Activated CD4-positive, alpha-beta T cell treated with anti-CD3 and anti-CD28 coated beads, Interleukin-2, amount 50 U/mL, for 16 hours (primary cell): Measurements from ENCODE around the gene SESN1.

Source experiments
- DNase-seq: peaks from one replicate; pipeline ENCODE4 v3.0.0-alpha.2; 2020

SESN1 gene

DNA sequence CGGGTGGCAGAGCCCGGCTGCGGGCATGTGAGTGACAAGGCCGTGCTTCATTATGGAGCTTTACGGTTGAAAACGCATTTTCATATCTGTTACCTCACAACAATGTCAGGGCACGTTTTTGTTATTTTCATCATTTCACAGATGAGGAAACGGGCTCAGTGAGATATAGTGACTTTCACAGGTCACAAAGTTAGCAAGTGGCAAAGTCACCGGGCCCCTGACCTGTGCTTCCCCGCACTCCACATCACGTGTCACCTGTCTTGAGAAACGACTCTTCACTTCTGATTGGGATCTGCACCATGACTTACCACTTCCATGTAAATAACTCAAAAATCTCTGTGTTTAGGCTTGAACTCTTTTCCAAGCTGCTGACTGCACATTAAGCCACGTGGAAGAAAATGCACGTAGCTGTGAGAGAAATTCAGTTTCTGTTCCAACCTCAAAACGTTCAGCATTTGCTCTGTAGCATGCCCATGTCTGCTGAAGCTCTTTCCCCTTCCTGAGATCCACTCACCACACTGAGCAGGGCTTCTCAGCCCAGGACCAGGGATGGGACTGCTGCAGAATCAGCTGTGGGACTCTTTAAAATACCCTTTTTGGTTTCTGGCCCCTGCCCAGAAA lies 139.2 kb downstream of the SESN1 start:
- no peak for DNase-seq

DNA sequence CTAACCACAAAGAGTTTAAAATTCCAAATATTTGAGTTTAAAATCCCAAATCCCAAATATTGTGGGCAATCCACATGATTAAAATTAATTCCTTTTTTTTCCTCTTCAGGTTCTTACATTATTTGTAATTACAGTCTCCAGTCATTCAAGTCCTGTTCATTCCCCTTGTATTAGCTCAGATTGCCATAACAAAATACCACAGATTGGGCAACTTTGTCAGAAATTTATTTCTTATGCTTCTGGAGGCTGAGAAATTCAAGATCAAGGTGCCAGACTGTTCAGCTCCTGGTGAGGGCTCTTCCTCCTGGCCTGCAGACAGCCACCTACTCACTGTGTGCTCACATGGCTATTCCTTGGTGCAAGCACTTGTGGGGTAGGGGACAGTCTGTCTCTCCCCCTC lies 141.0 kb downstream of the SESN1 start:
- DNase-seq, result no peak

DNA sequence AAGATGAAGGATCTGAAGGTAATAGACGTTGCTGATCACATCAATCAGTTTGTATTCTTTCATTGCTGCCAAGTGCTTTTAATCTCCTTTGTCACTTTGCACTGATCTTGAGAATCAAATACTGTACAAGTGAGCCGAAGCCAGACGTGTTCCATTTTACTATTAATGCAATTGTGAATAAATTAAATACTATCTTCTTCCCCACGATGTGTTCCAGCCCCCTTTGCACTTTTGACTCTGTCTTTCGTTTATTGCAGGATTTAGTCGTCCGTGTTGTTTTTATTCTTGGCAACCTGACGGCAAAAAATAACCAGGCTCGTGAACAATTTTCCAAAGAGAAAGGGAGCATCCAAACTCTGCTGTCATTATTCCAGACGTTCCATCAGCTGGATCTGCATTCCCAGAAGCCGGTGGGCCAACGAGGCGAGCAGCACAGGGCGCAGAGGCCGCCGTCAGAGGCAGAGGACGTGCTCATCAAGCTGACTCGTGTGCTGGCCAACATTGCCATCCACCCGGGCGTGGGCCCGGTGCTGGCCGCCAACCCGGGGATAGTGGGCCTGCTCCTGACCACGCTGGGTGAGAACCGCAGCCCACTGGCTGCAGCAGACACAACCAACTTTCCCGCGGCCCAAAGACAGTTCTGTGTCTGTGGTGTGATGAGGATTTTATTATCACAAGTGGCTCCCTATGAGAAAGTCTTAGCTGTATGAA lies 141.7 kb downstream of the SESN1 start:
- no peak for DNase-seq

DNA sequence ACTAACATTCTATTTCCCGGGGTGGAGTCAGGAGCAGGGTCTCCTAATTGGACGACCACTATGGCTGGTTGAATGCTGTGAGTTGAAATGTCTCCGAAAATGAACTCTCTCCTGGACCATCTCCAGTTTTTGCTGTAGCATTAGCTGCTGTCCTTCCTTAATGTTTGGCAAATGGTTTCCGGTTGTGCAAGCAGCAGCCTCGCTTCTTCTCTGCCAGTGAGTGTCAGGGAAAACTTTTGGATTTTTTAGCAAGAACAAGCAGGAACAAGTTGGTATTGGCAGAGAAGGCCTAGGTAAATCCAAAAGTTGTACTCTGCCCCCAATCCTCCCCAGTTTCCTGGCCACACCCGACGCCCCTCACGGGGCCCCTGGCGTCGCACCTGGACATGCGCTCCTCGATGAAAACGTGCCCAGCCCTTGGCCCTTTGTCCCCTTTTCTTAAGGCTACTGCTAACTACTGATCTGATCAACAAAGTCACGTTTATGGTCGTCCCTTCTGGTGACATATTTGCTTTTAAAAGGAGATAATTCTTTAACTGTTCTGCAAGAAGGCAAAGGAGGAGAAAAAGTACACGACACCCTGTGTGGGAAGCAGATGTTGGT lies 143.2 kb downstream of the SESN1 start:
- DNase-seq, result no peak

DNA sequence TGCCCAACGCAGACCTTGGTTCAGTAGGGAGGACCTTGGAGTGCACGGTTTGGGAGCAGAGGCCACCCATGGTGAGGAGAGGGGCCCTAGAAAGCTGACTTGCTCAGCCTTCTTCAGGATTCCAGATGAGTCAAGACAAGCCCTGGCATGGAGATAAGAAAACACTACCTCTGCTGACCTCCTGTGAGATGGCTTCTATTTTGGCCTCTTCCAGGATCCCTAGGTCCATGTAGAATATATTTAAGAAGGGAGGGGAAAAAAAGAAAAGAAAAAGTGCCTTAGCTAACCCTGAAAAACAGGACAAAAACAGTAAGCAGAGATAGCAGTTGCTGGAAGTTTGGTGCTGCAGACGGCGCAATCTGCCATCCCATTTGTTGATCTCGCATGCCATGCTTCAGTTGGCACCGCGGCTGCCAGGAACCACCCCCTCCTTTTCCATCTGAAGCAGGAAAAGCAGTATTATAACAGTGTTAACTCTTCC lies 146.4 kb downstream of the SESN1 start:
- no peak for DNase-seq

DNA sequence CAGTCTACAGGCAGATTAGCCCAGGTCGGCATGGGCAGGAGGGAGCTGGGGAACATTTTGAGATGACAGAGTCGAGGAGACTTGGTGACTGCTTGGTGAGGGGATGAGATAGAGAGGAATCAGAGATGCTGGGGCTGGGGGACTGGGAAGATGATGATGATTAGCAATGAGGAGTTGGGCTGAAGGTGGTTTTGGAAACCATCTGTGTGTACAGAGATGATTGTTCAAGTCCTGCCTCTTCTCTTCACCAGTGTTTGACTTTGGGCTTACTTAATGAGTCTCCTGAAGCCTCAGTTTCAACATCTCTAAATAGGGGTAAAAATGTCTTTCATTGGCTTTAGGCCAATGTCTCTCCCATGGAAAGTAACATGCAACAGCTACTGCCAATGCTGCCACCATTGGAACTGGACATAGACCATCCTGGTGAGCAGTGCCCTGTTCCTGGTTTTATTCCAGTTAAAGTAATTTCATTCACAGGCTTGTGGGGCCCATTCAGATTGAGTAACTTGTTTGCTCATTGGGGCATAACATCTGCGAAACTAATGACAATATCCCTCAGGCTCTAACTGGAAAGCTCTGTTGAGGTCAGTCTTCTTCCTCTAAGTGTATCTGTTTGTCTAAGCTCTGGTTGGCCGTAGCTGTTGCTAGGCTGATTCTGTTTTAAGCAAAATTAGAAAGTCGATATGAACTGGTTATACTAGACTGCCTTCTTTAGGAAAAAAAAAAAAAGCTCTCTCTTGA lies 147.4 kb downstream of the SESN1 start:
- DNase-seq, result no peak

DNA sequence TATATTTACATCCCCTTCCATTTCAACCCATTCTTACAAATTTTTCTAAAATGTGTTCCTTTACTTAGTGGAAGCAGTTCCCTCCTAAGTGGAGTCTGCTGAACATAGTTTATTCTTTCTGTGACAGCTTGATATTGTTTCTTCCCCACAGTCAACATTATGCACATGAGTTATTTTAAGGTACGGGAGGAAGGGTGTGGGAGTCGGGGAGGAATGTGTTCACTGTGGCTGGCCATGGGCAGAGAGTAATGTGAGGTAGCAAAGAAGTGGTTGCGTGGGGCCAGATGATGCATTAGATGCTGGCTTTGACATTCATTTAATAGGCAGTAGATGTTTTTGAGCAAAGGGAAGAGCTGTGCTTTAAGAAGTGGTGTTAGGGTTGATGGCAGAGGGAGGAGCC lies 148.0 kb downstream of the SESN1 start:
- DNase-seq, result no peak

DNA sequence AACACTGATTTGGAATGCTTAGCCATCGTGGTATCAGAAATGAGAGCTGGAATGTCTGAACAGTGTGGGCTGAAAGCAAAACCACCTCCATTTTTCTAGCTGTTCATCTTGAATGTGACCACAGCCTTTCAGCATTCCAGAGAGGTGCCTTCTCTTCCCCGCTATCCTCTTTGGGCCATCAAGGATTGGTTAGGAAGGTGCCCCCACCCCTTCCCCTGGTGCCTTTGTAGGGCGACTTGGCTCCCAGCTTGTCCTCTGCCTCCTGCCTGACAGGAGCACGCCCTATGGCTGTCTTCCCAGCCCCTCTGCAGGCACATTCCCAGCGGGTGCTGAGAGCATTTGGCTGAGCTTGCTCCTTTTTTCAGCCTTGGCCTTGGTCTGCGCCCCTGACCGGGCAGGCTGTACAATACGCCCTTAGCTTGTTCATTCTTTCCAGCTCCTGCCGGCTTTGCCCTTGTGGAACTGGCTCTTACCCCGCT lies 148.9 kb downstream of the SESN1 start:
- no peak for DNase-seq

DNA sequence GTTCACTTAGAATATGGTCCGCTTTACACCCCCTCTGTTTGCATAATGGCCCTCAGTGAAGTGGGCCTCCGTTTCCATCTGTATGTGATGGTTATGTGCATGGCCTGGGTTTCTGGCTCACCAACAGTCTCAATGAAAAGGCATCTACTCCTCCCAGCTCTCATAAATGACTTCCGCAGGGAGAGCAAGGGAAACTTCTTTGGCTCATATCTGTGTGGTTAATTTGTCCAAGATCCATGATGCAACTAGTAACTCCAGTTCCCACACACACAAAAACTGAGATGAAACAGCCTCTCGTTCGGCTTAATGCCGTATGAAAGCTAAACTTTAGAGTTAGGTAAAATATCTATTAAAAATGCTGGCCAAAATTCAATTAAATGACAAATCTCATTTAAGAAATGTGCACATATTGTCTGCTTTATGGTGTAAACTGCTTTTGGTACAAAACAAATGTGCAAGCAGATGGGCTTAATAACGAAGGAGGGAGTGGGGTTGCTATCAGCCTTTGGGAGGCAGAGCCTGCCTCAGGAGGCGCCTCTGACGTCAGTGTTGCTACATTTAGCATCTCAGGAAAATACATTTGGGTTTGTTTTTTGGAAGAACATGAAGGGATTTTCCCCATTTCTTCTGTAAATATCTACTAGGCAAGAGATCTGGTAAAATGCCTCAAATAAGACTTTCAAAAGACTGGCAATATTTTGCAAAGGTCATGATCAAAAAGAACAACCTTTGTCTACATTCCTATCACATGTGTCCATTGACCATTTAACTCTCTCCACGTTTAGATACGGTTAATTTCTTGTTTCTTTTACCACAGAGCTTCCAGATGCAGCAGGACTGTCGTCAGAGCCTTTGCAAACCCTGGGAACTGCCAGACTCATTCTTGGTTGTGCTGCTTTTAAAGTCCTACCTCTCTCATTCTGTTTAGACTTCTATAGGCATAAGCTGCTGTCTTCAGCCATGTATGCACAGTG lies 149.7 kb downstream of the SESN1 start:
- DNase-seq, result no peak

DNA sequence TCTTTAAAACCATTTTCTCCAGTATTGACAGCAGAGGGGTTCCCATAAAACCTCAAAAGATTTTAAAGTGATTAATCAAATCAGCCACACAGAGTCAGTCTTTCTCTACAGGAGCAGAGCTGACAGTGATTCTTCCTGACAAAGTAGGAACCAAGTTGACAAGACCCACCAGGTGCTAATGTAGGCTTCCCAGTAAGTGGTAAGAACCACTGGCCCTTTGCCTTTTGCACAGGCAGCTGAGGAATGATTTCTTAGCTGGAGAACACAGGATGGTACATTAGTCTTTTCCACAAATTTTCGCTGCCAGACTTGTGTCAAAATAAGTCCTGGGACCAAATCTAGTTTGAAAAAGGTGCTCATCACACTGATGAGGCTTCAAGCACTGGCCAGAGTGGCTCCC lies 150.6 kb downstream of the SESN1 start:
- DNase-seq, result no peak

DNA sequence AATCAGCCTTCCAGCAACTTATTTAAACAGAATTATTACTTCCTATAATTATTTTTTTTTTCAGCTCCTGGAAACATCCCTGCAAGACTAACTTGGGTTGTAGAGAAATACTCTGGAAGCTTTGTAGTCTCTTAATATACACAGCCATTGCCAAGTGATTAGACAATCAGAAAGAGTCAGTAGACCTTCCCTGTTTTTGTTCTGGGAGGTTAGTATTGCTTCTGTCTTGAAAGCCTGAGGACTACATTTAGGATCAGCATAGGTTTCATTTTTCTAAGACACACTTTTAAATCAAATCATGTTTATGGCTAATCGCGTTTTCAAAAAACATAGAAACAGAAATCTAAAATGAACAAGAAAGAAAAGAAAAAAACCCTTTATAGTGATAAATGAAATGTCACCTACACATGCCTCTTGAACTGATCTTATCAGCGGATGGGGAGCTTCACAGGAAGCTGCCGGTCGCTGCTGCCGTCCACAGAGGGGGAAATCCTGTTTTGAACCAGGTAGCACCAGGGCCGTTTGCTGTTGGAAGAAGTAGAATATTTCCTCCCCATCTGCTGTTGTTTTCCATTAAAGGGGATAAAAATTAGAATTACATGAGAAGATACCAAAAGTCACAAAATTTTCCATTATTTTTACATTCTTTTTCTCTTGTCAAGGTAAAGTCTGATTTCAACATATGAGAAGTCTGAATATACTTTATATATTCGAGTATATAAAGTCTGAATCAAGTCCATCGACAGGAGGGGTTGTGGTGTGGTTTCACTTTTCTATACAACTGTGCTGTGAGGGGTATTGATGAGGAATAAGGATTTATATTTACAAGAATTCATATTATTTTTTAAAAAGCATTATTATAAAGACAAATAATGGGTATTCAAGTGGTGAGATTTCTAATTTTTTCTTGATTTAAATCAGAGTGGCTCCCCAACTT lies 151.8 kb downstream of the SESN1 start:
- DNase-seq, result peak; percentile 69

DNA sequence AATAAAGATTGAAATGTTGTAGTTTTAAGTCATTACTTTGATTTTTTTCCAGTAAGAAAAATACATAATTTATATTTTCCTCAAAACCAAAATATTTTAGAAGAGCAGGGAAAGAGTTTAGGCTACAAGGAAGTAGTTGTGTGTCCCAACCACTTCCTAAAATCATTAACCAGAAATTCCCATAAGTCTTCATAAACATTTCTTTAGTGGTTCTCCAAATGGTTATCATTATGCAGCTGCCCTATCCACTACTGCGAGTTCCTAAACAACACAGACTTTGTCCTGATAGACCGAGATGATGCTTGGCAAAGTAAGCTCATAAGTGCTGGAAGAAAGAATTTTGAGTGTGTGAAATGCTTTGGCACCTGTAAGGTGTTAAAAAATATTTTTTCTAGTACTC lies 152.8 kb downstream of the SESN1 start:
- DNase-seq, result no peak

DNA sequence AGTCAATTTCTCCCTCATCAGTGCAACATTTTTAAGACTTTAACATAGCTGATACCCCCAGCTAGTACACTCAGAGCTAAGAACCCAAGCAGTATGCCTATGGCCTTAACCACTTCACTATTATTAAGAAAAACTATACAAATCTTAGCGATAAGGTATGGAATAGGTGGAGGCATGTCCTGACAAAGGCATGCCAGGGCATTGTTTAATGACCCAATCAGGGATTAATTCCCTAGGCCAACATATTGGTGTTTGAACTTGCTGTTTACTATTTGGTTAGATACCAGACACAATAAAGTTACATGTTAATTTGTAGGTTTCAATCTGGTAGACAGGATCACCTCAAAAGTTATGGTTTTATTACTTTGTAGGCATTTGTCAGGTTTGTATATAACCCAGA lies 153.4 kb downstream of the SESN1 start:
- DNase-seq, result no peak

DNA sequence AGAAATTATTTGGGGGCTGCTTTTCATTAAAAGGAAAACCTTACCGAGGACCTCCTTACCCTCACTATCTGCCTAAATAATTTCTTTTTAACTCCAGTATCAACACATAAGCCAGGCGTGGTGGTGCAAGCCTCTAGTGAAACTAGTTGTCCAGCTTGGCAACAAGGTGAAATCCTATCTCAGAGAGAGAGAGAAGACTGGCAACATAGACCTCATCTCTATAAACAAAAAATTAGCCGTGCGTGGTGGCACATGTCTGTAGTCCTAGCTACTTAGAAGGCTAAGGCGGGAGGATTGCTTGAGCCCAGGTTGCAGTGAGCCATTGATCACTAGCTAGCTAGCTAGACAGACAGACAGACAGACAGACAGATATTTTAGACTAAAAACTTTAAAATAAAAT lies 153.9 kb downstream of the SESN1 start:
- DNase-seq, result no peak

DNA sequence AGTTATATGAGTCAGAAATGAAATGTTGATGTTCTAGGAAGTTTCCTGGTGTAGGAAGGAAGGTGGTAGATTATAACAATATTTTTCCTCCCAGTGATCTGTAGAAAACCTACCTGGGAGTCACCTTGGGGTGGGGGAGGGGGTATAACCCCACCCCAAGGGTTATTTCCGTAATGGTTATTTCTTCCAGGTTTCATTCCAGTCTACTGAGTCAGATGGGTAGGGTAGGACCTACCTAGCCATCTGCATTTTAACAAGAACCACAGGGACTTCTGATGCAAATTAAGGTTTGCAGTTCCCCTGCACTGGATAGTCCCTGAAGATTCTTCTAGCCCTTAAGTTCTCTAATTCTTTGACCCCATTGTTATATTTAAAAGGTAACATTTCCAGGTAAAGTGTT lies 157.5 kb downstream of the SESN1 start:
- no peak for DNase-seq
